GM12874 (cell line): Measurements from ENCODE around the gene DNM2.

Source experiments
- TF ChIP-seq, protein P1 (sequence below): IDR thresholded peaks from 2 replicates; pipeline ENCODE4 v1.5.1; 2011; ENCODE audit warnings: low read depth, mild to moderate bottlenecking, control low read depth, low read length, moderate library complexity; ENCODE audit not compliant: insufficient read depth

Gene DNM2

DNA sequence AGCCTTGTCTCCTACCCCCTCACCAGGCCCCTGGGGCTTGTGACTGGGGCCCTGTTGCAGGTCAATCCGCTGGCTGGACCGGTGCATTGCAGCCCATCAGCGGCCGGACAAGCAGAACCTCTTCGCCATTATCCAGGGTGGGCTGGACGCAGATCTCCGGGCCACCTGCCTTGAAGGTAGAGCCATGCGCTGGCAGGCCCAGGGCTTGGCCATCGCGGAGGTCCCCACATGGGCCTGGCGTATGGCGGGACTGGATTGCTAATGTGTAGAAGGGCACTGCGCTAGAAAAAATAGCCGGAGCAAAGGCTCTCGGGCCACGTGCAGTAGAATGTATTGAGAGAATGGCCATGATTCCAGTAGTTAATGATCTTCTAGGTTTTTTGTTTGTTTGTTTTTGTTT, 10.4 kb upstream of the DNM2 start:
- TF ChIP-seq, protein P1, sequence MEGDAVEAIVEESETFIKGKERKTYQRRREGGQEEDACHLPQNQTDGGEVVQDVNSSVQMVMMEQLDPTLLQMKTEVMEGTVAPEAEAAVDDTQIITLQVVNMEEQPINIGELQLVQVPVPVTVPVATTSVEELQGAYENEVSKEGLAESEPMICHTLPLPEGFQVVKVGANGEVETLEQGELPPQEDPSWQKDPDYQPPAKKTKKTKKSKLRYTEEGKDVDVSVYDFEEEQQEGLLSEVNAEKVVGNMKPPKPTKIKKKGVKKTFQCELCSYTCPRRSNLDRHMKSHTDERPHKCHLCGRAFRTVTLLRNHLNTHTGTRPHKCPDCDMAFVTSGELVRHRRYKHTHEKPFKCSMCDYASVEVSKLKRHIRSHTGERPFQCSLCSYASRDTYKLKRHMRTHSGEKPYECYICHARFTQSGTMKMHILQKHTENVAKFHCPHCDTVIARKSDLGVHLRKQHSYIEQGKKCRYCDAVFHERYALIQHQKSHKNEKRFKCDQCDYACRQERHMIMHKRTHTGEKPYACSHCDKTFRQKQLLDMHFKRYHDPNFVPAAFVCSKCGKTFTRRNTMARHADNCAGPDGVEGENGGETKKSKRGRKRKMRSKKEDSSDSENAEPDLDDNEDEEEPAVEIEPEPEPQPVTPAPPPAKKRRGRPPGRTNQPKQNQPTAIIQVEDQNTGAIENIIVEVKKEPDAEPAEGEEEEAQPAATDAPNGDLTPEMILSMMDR = no peak

DNA sequence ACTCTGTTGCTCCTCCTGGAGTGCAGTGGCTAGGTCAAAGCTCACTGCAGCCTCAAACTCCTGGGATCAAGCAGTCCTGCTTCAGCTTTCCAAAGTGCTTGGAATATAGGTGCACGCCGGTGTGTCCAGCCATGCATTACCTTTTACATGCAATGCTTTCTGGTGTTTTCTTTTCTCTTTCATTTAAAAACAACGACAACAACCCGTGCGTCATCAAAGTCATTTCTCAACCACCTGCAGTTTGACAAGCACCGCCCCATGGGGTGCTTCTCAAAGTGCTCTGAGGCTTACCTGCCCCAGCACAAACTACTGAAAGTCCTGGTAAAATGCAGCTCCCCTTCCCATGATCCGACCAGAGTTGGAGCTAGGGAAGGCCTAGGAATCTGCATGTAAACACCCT, 9.6 kb upstream of the DNM2 start:
- TF ChIP-seq, protein P1 = no peak

- TF ChIP-seq, protein P1 = no peak
Measured at GRCh38 chr19:10712045-10712444, 5.8 kb upstream of the DNM2 start.

GRCh38 chr19:10712754-10713153, 5.1 kb upstream of the DNM2 start:
- TF ChIP-seq, protein P1 = no peak

- TF ChIP-seq, protein P1 = no peak
Measured at GRCh38 chr19:10713317-10713716, 4.6 kb upstream of the DNM2 start.

DNA sequence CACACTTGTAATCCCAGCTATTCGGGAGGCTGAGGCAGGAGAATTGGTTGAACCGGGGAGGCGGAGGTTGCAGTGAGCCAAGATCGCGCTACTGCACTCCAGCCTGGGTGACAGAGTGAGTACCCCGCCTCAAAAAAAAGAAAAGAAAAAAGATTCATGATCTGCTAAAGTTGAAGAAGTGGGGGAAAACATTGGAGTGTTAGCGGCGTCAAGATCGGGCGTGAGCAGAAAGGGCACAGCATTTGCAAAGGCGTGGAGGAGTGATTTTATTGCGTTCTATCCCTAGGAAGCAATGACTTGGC, 874 bp upstream of the DNM2 start:
- TF ChIP-seq, protein P1 = no peak

GRCh38 chr19:10718205-10719196, 622 bp downstream of the DNM2 start:
- TF ChIP-seq, protein P1 = no peak
